ENCODE measurements around the gene EME1.
A peak's percentile ranks its signal among the peaks of the same experiment; 100 is the strongest.
"Not testable (repeated sequence)": the region's sequence is repeated elsewhere in the genome, so short reads cannot be mapped to it uniquely, and the experiment has no call there.

EME1 gene

GRCh38 chr17:50396261-50397110 lies 23.5 kb downstream of the EME1 start:
- DNase-seq = peak; percentile 45

- peak; percentile 84 for DNase-seq
These were observed 24.3 kb downstream of the EME1 start, which contains the start of gene LRRC59 for GRCh38 chr17:50397111-50397918. TSS of gene LRRC59 (minus strand) at chr17:50397523. CDS start at chr17:50397317, 206 bp downstream.

GRCh38 chr17:50397919-50398285 lies 24.9 kb downstream of the EME1 start:
- no peak for DNase-seq

GRCh38 chr17:50398672-50399071 lies 25.6 kb downstream of the EME1 start:
- not testable (repeated sequence) for DNase-seq

- not testable (repeated sequence) for DNase-seq
These were observed 26.6 kb downstream of the EME1 start for GRCh38 chr17:50399591-50399990.

GRCh38 chr17:50405351-50405750 lies 32.3 kb downstream of the EME1 start:
- DNase-seq = not testable (repeated sequence)

GRCh38 chr17:50406578-50406977 lies 33.5 kb downstream of the EME1 start:
- DNase-seq = no peak

- no peak for DNase-seq
These were observed 34.9 kb downstream of the EME1 start for GRCh38 chr17:50407921-50408320.

GRCh38 chr17:50412188-50412732 lies 39.2 kb downstream of the EME1 start:
- no peak for DNase-seq

GRCh38 chr17:50414808-50415207 lies 41.8 kb downstream of the EME1 start:
- DNase-seq = peak; percentile 48

GRCh38 chr17:50419577-50419976 lies 46.5 kb downstream of the EME1 start:
- not testable (repeated sequence) for DNase-seq

GRCh38 chr17:50420419-50421112 lies 47.5 kb downstream of the EME1 start:
- DNase-seq = no peak

GRCh38 chr17:50421308-50422051 lies 48.5 kb downstream of the EME1 start:
- no peak for DNase-seq

- no peak for DNase-seq
These were observed 49.7 kb downstream of the EME1 start for GRCh38 chr17:50422738-50423137.

- DNase-seq = peak; percentile 98
These were observed 50.6 kb downstream of the EME1 start for GRCh38 chr17:50423553-50424159.

- no peak for DNase-seq
These were observed 51.4 kb downstream of the EME1 start for GRCh38 chr17:50424246-50424995.

- DNase-seq = no peak
These were observed 52.1 kb downstream of the EME1 start for GRCh38 chr17:50424996-50425681.

GRCh38 chr17:50425682-50426471 lies 52.8 kb downstream of the EME1 start, which contains the start of gene ACSF2:
TSS of gene ACSF2 (plus strand) at chr17:50426218. CDS start at chr17:50426262, 44 bp downstream.
- peak; percentile 68 for DNase-seq

- no peak for DNase-seq
These were observed 53.4 kb downstream of the EME1 start for GRCh38 chr17:50426472-50426782.
